ENCODE results near the gene EPHB6.

- TF ChIP-seq CTCF (IDR thresholded peaks at IDR 0.05) (no peak), POLR2A (IDR thresholded peaks at IDR 0.05) (no peak)
Observed at GRCh38 chr7:142856565-142857245, 1.8 kb downstream of the EPHB6 start.
